ENCODE measurements around the gene ZC2HC1C.
A peak's percentile ranks its signal among the peaks of the same experiment; 100 is the strongest.

ZC2HC1C gene

GRCh38 chr14:75098682-75099081, 29.2 kb downstream of the ZC2HC1C start:
- DNase-seq: no peak

- DNase-seq: no peak
Observed at GRCh38 chr14:75101491-75101890, 32.0 kb downstream of the ZC2HC1C start.

- no peak for DNase-seq
Observed at GRCh38 chr14:75107186-75107585, 37.7 kb downstream of the ZC2HC1C start.

- no peak for DNase-seq
Observed at GRCh38 chr14:75109877-75110276, 40.4 kb downstream of the ZC2HC1C start.

GRCh38 chr14:75113932-75114539, 44.6 kb downstream of the ZC2HC1C start:
- no peak for DNase-seq

- no peak for DNase-seq
Observed at GRCh38 chr14:75119056-75119455, 49.6 kb downstream of the ZC2HC1C start.

GRCh38 chr14:75120541-75121291, 51.3 kb downstream of the ZC2HC1C start:
- no peak for DNase-seq

GRCh38 chr14:75121552-75121951, 52.1 kb downstream of the ZC2HC1C start:
- no peak for DNase-seq

- DNase-seq: peak; percentile 69
Observed at GRCh38 chr14:75123991-75124390, 54.5 kb downstream of the ZC2HC1C start.

GRCh38 chr14:75125617-75126016, 56.2 kb downstream of the ZC2HC1C start:
- DNase-seq: no peak

- DNase-seq: no peak
Observed at GRCh38 chr14:75126121-75126544, 56.7 kb downstream of the ZC2HC1C start.

- peak; percentile 96 for DNase-seq
Observed at GRCh38 chr14:75126679-75127473, 57.4 kb downstream of the ZC2HC1C start, which contains the start of gene NEK9. TSS of gene NEK9 (minus strand) at chr14:75127048. CDS start at chr14:75126921, 127 bp downstream.

GRCh38 chr14:75127474-75127820, 58.0 kb downstream of the ZC2HC1C start:
- peak; percentile 65 for DNase-seq

- no peak for DNase-seq
Observed at GRCh38 chr14:75127903-75128595, 58.6 kb downstream of the ZC2HC1C start.

- no peak for DNase-seq
Observed at GRCh38 chr14:75128596-75128990, 59.2 kb downstream of the ZC2HC1C start.

Measured in activated effector memory CD4-positive, alpha-beta T cell treated with anti-CD3 and anti-CD28 coated beads, Interleukin-2, amount 50 U/mL, for 16 hours (primary cell).